Measurements from ENCODE around the gene SPI1.

GRCh38 chr11:47318166-47318565, 60.2 kb downstream of the SPI1 start:
- no peak for TF ChIP-seq PATZ1 (CRISPR knock-in tag; IDR thresholded peaks at IDR 0.05; ENCODE audit: borderline replicate concordance)
- no peak for TF ChIP-seq CSRNP3 (CRISPR knock-in tag; IDR thresholded peaks at IDR 0.05)
- TF ChIP-seq ESRRG (CRISPR knock-in tag; IDR thresholded peaks at IDR 0.05): no peak
- TF ChIP-seq ZNF70 (CRISPR knock-in tag; IDR thresholded peaks at IDR 0.05): no peak
- no peak for TF ChIP-seq ISL1 (CRISPR knock-in tag; IDR thresholded peaks at IDR 0.05)
- no peak for TF ChIP-seq BACH2 (CRISPR knock-in tag; IDR thresholded peaks at IDR 0.05; ENCODE audit: borderline replicate concordance)
- TF ChIP-seq CREB5 (CRISPR knock-in tag; IDR thresholded peaks at IDR 0.05; ENCODE audit: low read depth): no peak
- TF ChIP-seq TOX (CRISPR knock-in tag; IDR thresholded peaks at IDR 0.05; ENCODE audit: borderline replicate concordance): no peak
- TF ChIP-seq ZNF8 (CRISPR knock-in tag; IDR thresholded peaks at IDR 0.05): no peak
- no peak for TF ChIP-seq ARNTL (CRISPR knock-in tag; IDR thresholded peaks at IDR 0.05; ENCODE audit: borderline replicate concordance, low read depth)
- no peak for TF ChIP-seq RARB (CRISPR knock-in tag; IDR thresholded peaks at IDR 0.05)
- no peak for TF ChIP-seq GLIS3 (CRISPR knock-in tag; IDR thresholded peaks at IDR 0.05)

Measured in SK-N-SH treated with all-trans-retinoic acid at 6 μM for 48 hours (cell line).